Neural crest cell (in vitro differentiated cells): ENCODE measurements around the gene SH3TC1. TPM values are rescaled to one million over a fixed set of nuclear protein-coding genes. Genes with fewer than 3 reads are reported as not detected.
A peak's percentile ranks its signal among the peaks of the same experiment; 100 is the strongest.

Experiments
- DNase-seq: peaks from one replicate; pipeline ENCODE4 v3.0.0; 2021; ENCODE audit warnings: low read depth, mixed read lengths, low spot score
- H3K27ac Mint-ChIP-seq: one replicate; pipeline ENCODE4 v1.8.0; 2021; ENCODE audit warnings: mild to moderate bottlenecking, mixed read lengths; ENCODE audit not compliant: unreplicated experiment
- H3K27me3 Mint-ChIP-seq: 2 replicates; pipeline ENCODE4 v1.8.0; 2021; ENCODE audit warnings: low read depth, mild to moderate bottlenecking, mixed read lengths
- H3K36me3 Mint-ChIP-seq: 2 replicates; pipeline ENCODE4 v1.8.0; 2021; ENCODE audit warnings: low read depth, mild to moderate bottlenecking, mixed read lengths
- H3K4me1 Mint-ChIP-seq: 2 replicates; pipeline ENCODE4 v1.8.0; 2021; ENCODE audit warnings: mixed read lengths
- H3K4me3 Mint-ChIP-seq: one replicate; pipeline ENCODE4 v1.8.0; 2021; ENCODE audit warnings: mild to moderate bottlenecking, mixed read lengths
- H3K9me3 Mint-ChIP-seq: 2 replicates; pipeline ENCODE4 v1.8.0; 2021; ENCODE audit warnings: mixed read lengths
- total RNA-seq: library from RNA; stranded (reverse); gene quantifications from 2 replicates; pipeline ENCODE4 v1.2.1, GENCODE V29; 2021
- TF ChIP-seq, protein P1 (sequence below): fragments of 200-600 bp; sonication (generic); conservative IDR thresholded peaks from 2 replicates; pipeline ENCODE4 v1.5.0; 2021; ENCODE audit warnings: antibody characterized with exemption, mild to moderate bottlenecking

Gene SH3TC1
- total RNA-seq, 1 donor from 2014 or later: 2.7 TPM

- no peak for DNase-seq
- no peaks in the 10 kb centered on the region for H3K36me3 Mint-ChIP-seq
- no peak overlapping the region for H3K4me3 Mint-ChIP-seq
- TF ChIP-seq, protein P1, sequence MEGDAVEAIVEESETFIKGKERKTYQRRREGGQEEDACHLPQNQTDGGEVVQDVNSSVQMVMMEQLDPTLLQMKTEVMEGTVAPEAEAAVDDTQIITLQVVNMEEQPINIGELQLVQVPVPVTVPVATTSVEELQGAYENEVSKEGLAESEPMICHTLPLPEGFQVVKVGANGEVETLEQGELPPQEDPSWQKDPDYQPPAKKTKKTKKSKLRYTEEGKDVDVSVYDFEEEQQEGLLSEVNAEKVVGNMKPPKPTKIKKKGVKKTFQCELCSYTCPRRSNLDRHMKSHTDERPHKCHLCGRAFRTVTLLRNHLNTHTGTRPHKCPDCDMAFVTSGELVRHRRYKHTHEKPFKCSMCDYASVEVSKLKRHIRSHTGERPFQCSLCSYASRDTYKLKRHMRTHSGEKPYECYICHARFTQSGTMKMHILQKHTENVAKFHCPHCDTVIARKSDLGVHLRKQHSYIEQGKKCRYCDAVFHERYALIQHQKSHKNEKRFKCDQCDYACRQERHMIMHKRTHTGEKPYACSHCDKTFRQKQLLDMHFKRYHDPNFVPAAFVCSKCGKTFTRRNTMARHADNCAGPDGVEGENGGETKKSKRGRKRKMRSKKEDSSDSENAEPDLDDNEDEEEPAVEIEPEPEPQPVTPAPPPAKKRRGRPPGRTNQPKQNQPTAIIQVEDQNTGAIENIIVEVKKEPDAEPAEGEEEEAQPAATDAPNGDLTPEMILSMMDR: no peak
- H3K27me3 Mint-ChIP-seq: no peaks in the 10 kb centered on the region
- H3K27ac Mint-ChIP-seq: peak overlapping the region; percentile 12
- peaks cover 37% of the 10 kb centered on the region for H3K4me1 Mint-ChIP-seq
- H3K9me3 Mint-ChIP-seq: no peaks in the 10 kb centered on the region
Observed at GRCh38 chr4:8222609-8223388, 23.7 kb downstream of the SH3TC1 start.

GRCh38 chr4:8224267-8224974 is 25.3 kb downstream of the SH3TC1 start:
- no peaks in the 10 kb centered on the region for H3K36me3 Mint-ChIP-seq
- no peaks in the 10 kb centered on the region for H3K27me3 Mint-ChIP-seq
- no peaks in the 10 kb centered on the region for H3K9me3 Mint-ChIP-seq
- no peak overlapping the region for H3K27ac Mint-ChIP-seq
- DNase-seq: no peak
- no peak overlapping the region for H3K4me3 Mint-ChIP-seq
- peaks cover 37% of the 10 kb centered on the region for H3K4me1 Mint-ChIP-seq
- TF ChIP-seq, protein P1: no peak

DNA sequence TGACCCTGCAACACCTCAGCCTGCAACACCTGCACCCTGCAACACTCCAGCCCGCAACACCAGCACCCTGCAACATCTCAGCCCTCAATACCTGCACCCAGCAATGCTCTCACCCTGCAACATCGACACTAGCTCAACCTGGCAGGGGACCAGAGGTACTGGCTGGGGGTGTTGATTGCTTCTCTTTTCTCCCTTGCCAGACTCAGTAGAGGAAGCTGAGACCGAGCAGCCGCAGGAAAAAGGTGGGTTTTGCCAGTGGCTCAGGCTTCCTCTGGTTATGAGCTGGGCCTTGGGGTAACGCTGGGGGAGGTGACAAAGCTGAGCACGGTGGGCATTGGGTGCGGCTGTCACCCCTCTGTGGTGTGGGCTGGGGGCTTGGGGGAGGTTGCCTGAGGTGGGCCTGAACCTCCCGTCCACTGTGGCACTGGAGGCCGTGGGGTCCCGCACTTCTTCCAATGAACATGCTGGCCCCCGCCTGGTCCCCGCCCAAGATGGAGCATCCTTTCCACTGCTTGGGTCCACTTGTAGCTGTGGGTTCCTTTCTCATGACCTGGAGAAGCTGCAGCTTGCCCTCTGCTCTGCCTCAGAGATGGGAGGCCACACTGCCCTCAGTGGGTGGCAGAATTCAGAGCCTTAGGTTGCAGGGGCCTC is 26.0 kb downstream of the SH3TC1 start:
- Mint-ChIP-seq H3K27me3 (no peaks in the 10 kb centered on the region), H3K4me3 (no peak overlapping the region), H3K27ac (no peak overlapping the region), H3K4me1 (peaks cover 37% of the 10 kb centered on the region), H3K36me3 (no peaks in the 10 kb centered on the region), H3K9me3 (no peaks in the 10 kb centered on the region)
- no peak for DNase-seq
- TF ChIP-seq, protein P1: no peak

GRCh38 chr4:8225706-8226443 is 26.8 kb downstream of the SH3TC1 start:
- Mint-ChIP-seq H3K4me1 (peaks cover 36% of the 10 kb centered on the region), H3K27me3 (no peaks in the 10 kb centered on the region), H3K9me3 (no peaks in the 10 kb centered on the region), H3K36me3 (no peaks in the 10 kb centered on the region), H3K4me3 (no peak overlapping the region), H3K27ac (no peak overlapping the region)
- DNase-seq: no peak
- TF ChIP-seq, protein P1: no peak

DNA sequence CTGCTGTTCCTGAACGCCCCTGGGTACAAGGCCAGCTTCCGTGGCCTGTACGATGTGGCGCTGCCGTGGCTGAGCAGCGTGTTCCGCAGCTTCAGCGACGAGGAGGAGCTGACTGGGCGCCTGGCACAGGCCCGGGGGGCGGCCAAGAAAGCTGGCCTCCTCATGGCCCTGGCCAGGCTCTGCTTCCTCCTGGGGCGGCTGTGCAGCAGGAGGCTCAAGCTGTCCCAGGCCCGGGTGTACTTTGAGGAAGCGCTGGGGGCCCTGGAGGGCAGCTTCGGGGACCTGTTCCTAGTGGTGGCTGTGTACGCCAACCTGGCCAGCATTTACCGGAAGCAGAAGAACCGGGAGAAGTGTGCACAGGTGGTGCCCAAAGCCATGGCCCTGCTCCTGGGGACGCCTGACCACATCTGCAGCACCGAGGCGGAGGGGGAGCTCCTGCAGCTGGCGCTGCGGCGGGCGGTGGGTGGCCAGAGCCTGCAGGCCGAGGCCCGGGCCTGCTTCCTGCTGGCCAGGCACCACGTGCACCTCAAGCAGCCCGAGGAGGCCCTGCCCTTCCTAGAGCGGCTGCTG is 28.2 kb downstream of the SH3TC1 start:
- Mint-ChIP-seq H3K27me3 (no peaks in the 10 kb centered on the region), H3K4me3 (no peak overlapping the region), H3K27ac (no peak overlapping the region), H3K9me3 (no peaks in the 10 kb centered on the region), H3K4me1 (peaks cover 26% of the 10 kb centered on the region), H3K36me3 (no peaks in the 10 kb centered on the region)
- TF ChIP-seq, protein P1: no peak
- DNase-seq: no peak
